Measurements from ENCODE around the gene USP20.

USP20 gene

DNA sequence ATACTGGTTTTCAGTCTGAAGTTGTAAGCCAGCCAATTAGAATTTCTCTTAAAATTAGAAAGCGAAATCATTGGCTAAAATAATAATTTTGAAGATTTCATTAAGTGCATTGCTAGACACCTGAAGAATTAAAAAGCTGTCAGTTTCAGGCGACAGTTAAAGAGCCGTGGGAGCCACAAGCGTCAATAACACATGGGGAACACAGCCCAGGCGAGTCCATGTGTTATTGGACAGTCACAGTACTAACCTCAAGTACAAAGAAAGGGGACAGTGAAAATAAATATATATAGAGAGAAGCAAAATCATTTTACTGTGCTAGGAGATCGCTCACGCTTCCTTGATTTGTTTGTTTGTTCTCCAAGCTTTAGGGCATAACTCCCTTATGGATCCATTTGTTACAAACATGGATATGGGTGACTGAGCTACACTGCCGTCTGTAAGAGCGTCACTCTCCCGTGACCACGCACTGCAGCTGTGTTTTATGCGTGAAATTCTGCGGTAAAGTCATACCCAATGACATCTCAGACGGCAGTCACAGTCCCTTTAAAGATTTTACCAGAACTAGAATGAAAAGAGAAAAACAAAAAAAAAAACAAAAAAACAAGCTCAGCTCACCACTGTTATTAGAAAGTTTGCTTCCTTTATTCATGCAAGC is 83.2 kb downstream of the USP20 start:
- no peak overlapping the region for H3K27ac ChIP-seq
- no peaks in the 10 kb centered on the region for H3K27me3 ChIP-seq (ENCODE audit: control insufficient read depth, insufficient read depth, low read length)
- TF ChIP-seq, protein P1, sequence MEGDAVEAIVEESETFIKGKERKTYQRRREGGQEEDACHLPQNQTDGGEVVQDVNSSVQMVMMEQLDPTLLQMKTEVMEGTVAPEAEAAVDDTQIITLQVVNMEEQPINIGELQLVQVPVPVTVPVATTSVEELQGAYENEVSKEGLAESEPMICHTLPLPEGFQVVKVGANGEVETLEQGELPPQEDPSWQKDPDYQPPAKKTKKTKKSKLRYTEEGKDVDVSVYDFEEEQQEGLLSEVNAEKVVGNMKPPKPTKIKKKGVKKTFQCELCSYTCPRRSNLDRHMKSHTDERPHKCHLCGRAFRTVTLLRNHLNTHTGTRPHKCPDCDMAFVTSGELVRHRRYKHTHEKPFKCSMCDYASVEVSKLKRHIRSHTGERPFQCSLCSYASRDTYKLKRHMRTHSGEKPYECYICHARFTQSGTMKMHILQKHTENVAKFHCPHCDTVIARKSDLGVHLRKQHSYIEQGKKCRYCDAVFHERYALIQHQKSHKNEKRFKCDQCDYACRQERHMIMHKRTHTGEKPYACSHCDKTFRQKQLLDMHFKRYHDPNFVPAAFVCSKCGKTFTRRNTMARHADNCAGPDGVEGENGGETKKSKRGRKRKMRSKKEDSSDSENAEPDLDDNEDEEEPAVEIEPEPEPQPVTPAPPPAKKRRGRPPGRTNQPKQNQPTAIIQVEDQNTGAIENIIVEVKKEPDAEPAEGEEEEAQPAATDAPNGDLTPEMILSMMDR (IDR thresholded peaks at IDR 0.05) = no peak
- no peaks in the 10 kb centered on the region for H3K4me1 ChIP-seq
- no peak overlapping the region for H2AFZ ChIP-seq
- no peak overlapping the region for H3K4me2 ChIP-seq (ENCODE audit: low read length)
- H3K9ac ChIP-seq = no peak overlapping the region
- no peak overlapping the region for H3K4me3 ChIP-seq (ENCODE audit: low read depth, low read length)
- H3K36me3 ChIP-seq (ENCODE audit: control insufficient read depth, insufficient read depth, low read length) = no peaks in the 10 kb centered on the region
- no peaks in the 10 kb centered on the region for H3K79me2 ChIP-seq
- no peaks in the 10 kb centered on the region for H3K9me3 ChIP-seq (ENCODE audit: control insufficient read depth, low read length)

DNA sequence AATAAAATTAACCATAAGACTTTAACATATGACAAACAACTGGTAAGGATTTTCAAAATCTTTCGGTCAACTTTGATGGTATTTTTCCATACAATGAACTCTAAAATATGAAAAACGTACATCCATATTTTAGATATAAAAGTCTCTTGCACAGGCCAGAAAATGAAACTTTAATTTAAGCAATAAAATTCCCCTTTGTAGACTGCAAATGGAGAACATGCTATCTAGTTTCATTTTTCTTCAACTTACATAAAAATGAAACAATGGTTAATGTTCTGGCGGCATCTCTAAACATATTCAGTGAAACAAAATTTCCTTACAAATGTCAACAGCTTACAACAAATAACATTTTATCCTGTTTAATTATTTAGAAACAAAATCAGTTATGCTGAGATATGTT is 84.0 kb downstream of the USP20 start:
- TF ChIP-seq, protein P1 (IDR thresholded peaks at IDR 0.05) = no peak
- Histone ChIP-seq H3K4me3 (ENCODE audit: low read depth, low read length) (no peak overlapping the region), H3K4me2 (ENCODE audit: low read length) (no peak overlapping the region), H3K9ac (no peak overlapping the region), H3K9me3 (ENCODE audit: control insufficient read depth, low read length) (no peaks in the 10 kb centered on the region), H3K4me1 (no peaks in the 10 kb centered on the region), H3K27me3 (ENCODE audit: control insufficient read depth, insufficient read depth, low read length) (no peaks in the 10 kb centered on the region), H3K36me3 (ENCODE audit: control insufficient read depth, insufficient read depth, low read length) (no peaks in the 10 kb centered on the region), H3K79me2 (no peaks in the 10 kb centered on the region), H2AFZ (no peak overlapping the region), H3K27ac (no peak overlapping the region)

DNA sequence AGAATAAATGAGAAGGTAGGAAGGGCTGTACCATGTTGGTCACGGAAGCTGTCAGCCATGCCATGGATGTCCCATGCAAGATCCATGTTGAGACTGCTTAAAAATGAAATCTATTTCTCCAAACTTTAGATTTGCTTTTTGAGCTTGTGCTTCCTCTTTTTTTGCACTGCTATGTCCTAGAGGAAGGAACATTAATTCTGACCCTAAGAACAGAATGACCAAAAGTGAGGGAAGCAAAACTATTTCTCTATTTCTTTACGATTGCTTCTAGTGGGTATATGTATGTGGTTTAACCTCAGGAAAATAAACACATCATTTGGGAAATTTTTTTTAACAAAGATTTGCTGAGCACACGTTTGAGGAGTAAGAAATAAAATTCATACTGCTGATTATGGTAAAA is 84.6 kb downstream of the USP20 start:
- no peak overlapping the region for H3K9ac ChIP-seq
- no peaks in the 10 kb centered on the region for H3K27me3 ChIP-seq (ENCODE audit: control insufficient read depth, insufficient read depth, low read length)
- no peak overlapping the region for H2AFZ ChIP-seq
- H3K36me3 ChIP-seq (ENCODE audit: control insufficient read depth, insufficient read depth, low read length) = no peaks in the 10 kb centered on the region
- no peaks in the 10 kb centered on the region for H3K79me2 ChIP-seq
- TF ChIP-seq, protein P1 (IDR thresholded peaks at IDR 0.05) = no peak
- no peak overlapping the region for H3K27ac ChIP-seq
- no peak overlapping the region for H3K4me2 ChIP-seq (ENCODE audit: low read length)
- H3K4me3 ChIP-seq (ENCODE audit: low read depth, low read length) = no peak overlapping the region
- H3K4me1 ChIP-seq = no peaks in the 10 kb centered on the region
- H3K9me3 ChIP-seq (ENCODE audit: control insufficient read depth, low read length) = no peaks in the 10 kb centered on the region

DNA sequence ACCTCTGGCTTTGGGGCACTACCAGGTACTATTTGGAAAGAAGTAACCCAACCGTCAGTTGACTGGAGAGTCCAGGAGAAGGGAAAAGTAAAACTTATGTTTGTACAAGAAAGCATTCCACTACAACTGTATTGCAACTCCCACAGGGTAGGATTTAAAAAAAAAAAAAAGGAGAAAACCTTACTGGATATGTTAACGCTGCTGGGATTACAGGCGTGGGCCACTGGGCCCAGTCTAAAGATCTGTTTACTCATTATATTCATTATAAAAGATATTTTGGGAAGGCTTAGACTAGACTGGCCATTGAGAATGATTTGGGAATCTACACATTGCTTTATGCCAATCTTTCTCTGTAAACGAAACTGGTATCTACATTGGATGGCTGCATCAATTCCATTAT is 86.6 kb downstream of the USP20 start:
- Histone ChIP-seq H2AFZ (no peak overlapping the region), H3K4me2 (ENCODE audit: low read length) (no peak overlapping the region), H3K9ac (no peak overlapping the region), H3K4me1 (no peaks in the 10 kb centered on the region), H3K27ac (no peak overlapping the region), H3K79me2 (no peaks in the 10 kb centered on the region), H3K4me3 (ENCODE audit: low read depth, low read length) (no peak overlapping the region), H3K27me3 (ENCODE audit: control insufficient read depth, insufficient read depth, low read length) (no peaks in the 10 kb centered on the region), H3K36me3 (ENCODE audit: control insufficient read depth, insufficient read depth, low read length) (no peaks in the 10 kb centered on the region), H3K9me3 (ENCODE audit: control insufficient read depth, low read length) (no peaks in the 10 kb centered on the region)
- TF ChIP-seq, protein P1 (IDR thresholded peaks at IDR 0.05) = no peak

DNA sequence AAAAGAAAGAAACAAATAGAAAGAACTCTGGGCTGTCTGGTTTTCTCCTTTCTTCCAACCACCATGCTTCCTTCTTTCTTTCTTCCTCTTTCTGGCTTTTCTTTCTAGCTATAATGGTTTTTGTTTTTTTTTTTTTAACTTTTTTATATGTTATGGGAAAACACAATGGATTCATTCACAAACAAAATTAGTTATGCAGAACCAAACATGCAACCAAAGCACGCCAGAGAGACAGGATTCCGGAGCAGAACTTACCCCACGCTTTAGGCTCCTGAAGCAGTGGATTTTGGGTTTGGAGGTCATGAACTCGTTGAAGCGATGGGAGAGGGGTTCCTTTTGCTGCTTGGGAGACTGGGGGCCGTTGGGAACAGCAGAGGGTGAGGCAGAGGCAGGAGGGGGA is 88.3 kb downstream of the USP20 start:
- Histone ChIP-seq H3K4me1 (no peaks in the 10 kb centered on the region), H3K4me2 (ENCODE audit: low read length) (no peak overlapping the region), H3K9me3 (ENCODE audit: control insufficient read depth, low read length) (no peaks in the 10 kb centered on the region), H2AFZ (no peak overlapping the region), H3K27ac (no peak overlapping the region), H3K4me3 (ENCODE audit: low read depth, low read length) (no peak overlapping the region), H3K79me2 (no peaks in the 10 kb centered on the region), H3K27me3 (ENCODE audit: control insufficient read depth, insufficient read depth, low read length) (no peaks in the 10 kb centered on the region), H3K36me3 (ENCODE audit: control insufficient read depth, insufficient read depth, low read length) (no peaks in the 10 kb centered on the region), H3K9ac (no peak overlapping the region)
- TF ChIP-seq, protein P1 (IDR thresholded peaks at IDR 0.05) = no peak
